K562 (cell line): ENCODE measurements around the gene ADRM1. TPM values are rescaled to one million over a fixed set of nuclear protein-coding genes. Genes with fewer than 3 reads are reported as not detected.

Experiments
- ATAC-seq: fragments of 200-7000 bp; cut with Tn5 transposase; 3 replicates; pipeline ENCODE4 v1.9.1; 2020; ENCODE audit warnings: moderate library complexity
- BruUV-seq: library from RNA; stranded (reverse); fragments of 400-500 nt; replicated peaks from 2 replicates; lab custom pipeline; 2021; lab: Mats Ljungman, UMichigan
- CTCF ChIA-PET: fragments of 300-600 bp; formaldehyde crosslinking; extraction: SDS; loops from one replicate; lab custom pipeline; 2021; ENCODE audit warnings: low intra/inter-chr PET ratio; lab: Yijun Ruan, JAX
- POLR2A ChIA-PET: fragments of 300-600, 350-650 bp; sonication (Branson Sonifier 250); formaldehyde crosslinking; extraction: SDS; loops from one replicate; lab custom pipeline; 2021; ENCODE audit warnings: antibody characterized with exemption, inconsistent platforms; lab: Yijun Ruan, JAX
- DNase-seq, 4 experiments: peaks; one replicate each; pipeline versions ENCODE4 v3.0.0 to v3.0.0-alpha.2; 2011 to 2018; ENCODE audit warnings: low spot score in 3 of 4, mixed read lengths in 3 of 4; ENCODE audit errors: extremely low read depth in 1 of 4
- FAIRE-seq: peaks from 2 replicates; lab custom pipeline; 2011; peaks lifted over from hg19 to GRCh38; lab: Jason Lieb, UNC
- H2AFZ ChIP-seq: 2 replicates; pipeline ENCODE4 v1.6.0; 2011; ENCODE audit warnings: low read depth, low read length, control low read depth, inconsistent platforms
- H3K27ac ChIP-seq: fragments of 200-600 bp; 3 replicates; pipeline ENCODE4 v1.8.0; 2011; ENCODE audit warnings: low read depth, mild to moderate bottlenecking, control low read depth, inconsistent platforms, low read length, moderate library complexity, mixed read lengths; ENCODE audit errors: extremely low read depth
- H3K27me3 ChIP-seq, 2 experiments: fragments of 300-600 bp in 1 of 2; 2 replicates in 1 of 2; 3 replicates in 1 of 2; pipeline versions ENCODE4 v1.6.0 to v1.8.0; 2011; ENCODE audit warnings: inconsistent platforms in 2 of 2, low read length in 2 of 2, mild to moderate bottlenecking in 1 of 2, mixed read lengths in 1 of 2, moderate library complexity in 1 of 2; ENCODE audit not compliant: control insufficient read depth in 2 of 2, insufficient read depth in 2 of 2
- H3K36me3 ChIP-seq: fragments of 300-600 bp; 3 replicates; pipeline ENCODE4 v1.8.0; 2011; ENCODE audit warnings: mild to moderate bottlenecking, low read length, inconsistent platforms; ENCODE audit not compliant: control insufficient read depth, insufficient read depth
- H3K4me1 ChIP-seq, 2 experiments: fragments of 200-600 bp in 1 of 2; replicated peaks in 1 of 2; 2 replicates in 1 of 2; 3 replicates in 1 of 2; pipeline versions ENCODE4 v1.5.1 to v1.8.0; 2011; ENCODE audit warnings: inconsistent platforms in 2 of 2, low read length in 2 of 2, mild to moderate bottlenecking in 1 of 2, mixed read lengths in 1 of 2, moderate library complexity in 1 of 2; ENCODE audit not compliant: control insufficient read depth in 2 of 2, insufficient read depth in 2 of 2
- H3K4me2 ChIP-seq: 2 replicates; pipeline ENCODE4 v1.6.1; 2011; ENCODE audit warnings: low read length, control low read depth, inconsistent platforms, mixed read lengths; ENCODE audit not compliant: insufficient read depth
- H3K4me3 ChIP-seq: fragments of 200-600 bp; sonication (generic), shearing (Covaris generic); 2 replicates; pipeline ENCODE4 v1.5.1; 2016; ENCODE audit warnings: control low read depth, inconsistent platforms
- H3K79me2 ChIP-seq: fragments of 200-600 bp; 3 replicates; pipeline ENCODE4 v1.8.0; 2011; ENCODE audit warnings: low read length, inconsistent platforms; ENCODE audit not compliant: control insufficient read depth, insufficient read depth
- H3K9ac ChIP-seq, 2 experiments: 2 replicates each; pipeline versions ENCODE4 v1.6.0 to v1.6.1; 2011; ENCODE audit warnings: low read depth in 2 of 2, low read length in 2 of 2, control low read depth in 1 of 2, inconsistent platforms in 1 of 2, mild to moderate bottlenecking in 1 of 2, mixed read lengths in 1 of 2; ENCODE audit not compliant: insufficient read depth in 1 of 2
- H3K9me1 ChIP-seq: one replicate; pipeline ENCODE4 v1.6.0; 2011; ENCODE audit warnings: inconsistent platforms, mild to moderate bottlenecking, low read length, moderate library complexity; ENCODE audit not compliant: control insufficient read depth, insufficient read depth
- H3K9me3 ChIP-seq: replicated peaks from 2 replicates; pipeline ENCODE4 v1.5.1; 2011; ENCODE audit warnings: low read depth, low read length, inconsistent platforms; ENCODE audit not compliant: control insufficient read depth, insufficient read depth
- H4K20me1 ChIP-seq: replicated peaks from 2 replicates; pipeline ENCODE4 v1.6.1; 2011; ENCODE audit warnings: low read length, inconsistent platforms, mixed read lengths; ENCODE audit not compliant: control insufficient read depth, insufficient read depth
- MGA ChIP-seq: fragments of 450-650 bp; IDR thresholded peaks from 2 replicates; pipeline ENCODE4 v1.6.1; 2016; ENCODE audit warnings: mild to moderate bottlenecking, moderate library complexity
- SREBF1 ChIP-seq: fragments of 150-350 bp; IDR thresholded peaks from 2 replicates; pipeline ENCODE4 v1.6.1; 2014; ENCODE audit warnings: antibody characterized with exemption, low read depth, low read length, borderline replicate concordance
- ZBED1 ChIP-seq: IDR thresholded peaks from 2 replicates; pipeline ENCODE4 v1.6.1; 2014
- WGBS: fragments of 100-300 bp; shearing (Covaris generic); methylation state at CpG from one replicate; pipeline ENCODE4 v1.1.6; 2016; ENCODE audit warnings: low coverage, mixed read lengths; ENCODE audit not compliant: insufficient coverage; ENCODE audit errors: missing lambda C conversion rate; 5-methylcytosine and 5-hydroxymethylcytosine counted together
- in situ Hi-C: fragments of 300-500 bp; cut with MboI; formaldehyde crosslinking; loops from 4 replicates; pipeline ENCODE4 v1.15.0; 2018; ENCODE audit warnings: inconsistent platforms, mixed read lengths
- intact Hi-C: fragments of 100-400 bp; cut with micrococcal nuclease; formaldehyde crosslinking; loops from 2 replicates; pipeline ENCODE4 v1.14.2; 2022
- polyA plus RNA-seq, 8 experiments: library from polyadenylated mRNA; depleted of rRNA in 4 of 8; stranded (reverse) in 5 of 8; unstranded in 3 of 8; fragments of >200 nt; fragmentation: Nextera tagmentation in 2 of 8; fragmentation: Illumina TruSeq in 1 of 8; extraction: Ambion mirVana in 2 of 8; extraction: Trizol in 1 of 8; gene quantifications; 2 replicates each; pipeline versions ENCODE4 v1.2.1 to v1.2.3, GENCODE V29; 2011 to 2014; ENCODE audit warnings: inconsistent platforms in 1 of 8, missing spikeins in 1 of 8
- total RNA-seq, 7 experiments: library from RNA; depleted of rRNA in 6 of 7; stranded (reverse); fragments of >200 nt in 6 of 7; fragmentation: Illumina TruSeq in 2 of 7; extraction: Trizol in 2 of 7; gene quantifications; 2 replicates each; pipeline versions ENCODE4 v1.2.1 to v1.2.3, GENCODE V29; 2011 to 2021; ENCODE audit warnings: low replicate concordance in 1 of 7
- TF ChIP-seq, protein P1 (sequence below): sonication (generic); formaldehyde crosslinking; IDR thresholded peaks from 2 replicates; pipeline ENCODE4 v1.8.0; 2023; ENCODE audit warnings: missing genetic modification reagents, mild to moderate bottlenecking, borderline replicate concordance

Gene ADRM1
- total and polyA plus RNA-seq, 9 of the 15 experiments (the other 6 are each of a cell fraction or from before 2014, with no cell fraction given) = 5.0 to 223 (median 67.4) TPM

- ChIA-PET POLR2A (interaction anchor here (1.0 kb wide), 1 partner anchor 10 kb away, joined by 3 read pairs; no protein-coding TSS in a partner anchor), CTCF (no interaction called here)
- BruUV-seq = no TSS peak
- WGBS = 82% methylated on average over 7 of the region's 7 CpGs
- no peaks in the 10 kb centered on the region for H3K27me3 ChIP-seq
- DNase-seq (no peak), FAIRE-seq (no peak), ATAC-seq (no peak)
- no peaks in the 10 kb centered on the region for H3K79me2 ChIP-seq
- H3K4me1 ChIP-seq = peaks cover 0 to 9% of the 10 kb centered on the region in 2 experiments; a peak in 1 of 5 replicates
- H3K36me3 ChIP-seq = peaks cover 49% of the 10 kb centered on the region; the same call in 2 of the 3 replicates
- no peaks in the 10 kb centered on the region for H3K9me3 ChIP-seq
- no peaks in the 10 kb centered on the region for H3K9me1 ChIP-seq
- H2AFZ ChIP-seq = no peak overlapping the region
- no peak overlapping the region for H3K9ac ChIP-seq
- no peak overlapping the region for H3K4me2 ChIP-seq
- H3K27ac ChIP-seq = no peak overlapping the region
- intact Hi-C loops = no loop called here
- in situ Hi-C loops = no loop called here
- no peaks in the 10 kb centered on the region; the same call in 1 of the 2 replicates for H4K20me1 ChIP-seq
- no peak overlapping the region for H3K4me3 ChIP-seq
- TF ChIP-seq ZBED1 (no peak), SREBF1 (no peak), MGA (no peak)
- TF ChIP-seq, protein P1, sequence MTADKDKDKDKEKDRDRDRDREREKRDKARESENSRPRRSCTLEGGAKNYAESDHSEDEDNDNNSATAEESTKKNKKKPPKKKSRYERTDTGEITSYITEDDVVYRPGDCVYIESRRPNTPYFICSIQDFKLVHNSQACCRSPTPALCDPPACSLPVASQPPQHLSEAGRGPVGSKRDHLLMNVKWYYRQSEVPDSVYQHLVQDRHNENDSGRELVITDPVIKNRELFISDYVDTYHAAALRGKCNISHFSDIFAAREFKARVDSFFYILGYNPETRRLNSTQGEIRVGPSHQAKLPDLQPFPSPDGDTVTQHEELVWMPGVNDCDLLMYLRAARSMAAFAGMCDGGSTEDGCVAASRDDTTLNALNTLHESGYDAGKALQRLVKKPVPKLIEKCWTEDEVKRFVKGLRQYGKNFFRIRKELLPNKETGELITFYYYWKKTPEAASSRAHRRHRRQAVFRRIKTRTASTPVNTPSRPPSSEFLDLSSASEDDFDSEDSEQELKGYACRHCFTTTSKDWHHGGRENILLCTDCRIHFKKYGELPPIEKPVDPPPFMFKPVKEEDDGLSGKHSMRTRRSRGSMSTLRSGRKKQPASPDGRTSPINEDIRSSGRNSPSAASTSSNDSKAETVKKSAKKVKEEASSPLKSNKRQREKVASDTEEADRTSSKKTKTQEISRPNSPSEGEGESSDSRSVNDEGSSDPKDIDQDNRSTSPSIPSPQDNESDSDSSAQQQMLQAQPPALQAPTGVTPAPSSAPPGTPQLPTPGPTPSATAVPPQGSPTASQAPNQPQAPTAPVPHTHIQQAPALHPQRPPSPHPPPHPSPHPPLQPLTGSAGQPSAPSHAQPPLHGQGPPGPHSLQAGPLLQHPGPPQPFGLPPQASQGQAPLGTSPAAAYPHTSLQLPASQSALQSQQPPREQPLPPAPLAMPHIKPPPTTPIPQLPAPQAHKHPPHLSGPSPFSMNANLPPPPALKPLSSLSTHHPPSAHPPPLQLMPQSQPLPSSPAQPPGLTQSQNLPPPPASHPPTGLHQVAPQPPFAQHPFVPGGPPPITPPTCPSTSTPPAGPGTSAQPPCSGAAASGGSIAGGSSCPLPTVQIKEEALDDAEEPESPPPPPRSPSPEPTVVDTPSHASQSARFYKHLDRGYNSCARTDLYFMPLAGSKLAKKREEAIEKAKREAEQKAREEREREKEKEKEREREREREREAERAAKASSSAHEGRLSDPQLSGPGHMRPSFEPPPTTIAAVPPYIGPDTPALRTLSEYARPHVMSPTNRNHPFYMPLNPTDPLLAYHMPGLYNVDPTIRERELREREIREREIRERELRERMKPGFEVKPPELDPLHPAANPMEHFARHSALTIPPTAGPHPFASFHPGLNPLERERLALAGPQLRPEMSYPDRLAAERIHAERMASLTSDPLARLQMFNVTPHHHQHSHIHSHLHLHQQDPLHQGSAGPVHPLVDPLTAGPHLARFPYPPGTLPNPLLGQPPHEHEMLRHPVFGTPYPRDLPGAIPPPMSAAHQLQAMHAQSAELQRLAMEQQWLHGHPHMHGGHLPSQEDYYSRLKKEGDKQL (CRISPR knock-in tag) = no peak
These were observed 20.7 kb upstream of the ADRM1 start for GRCh38 chr20:62282103-62282502.
